ENCODE results near the gene TTC39B. TPM values are rescaled to one million over a fixed set of nuclear protein-coding genes. Genes with fewer than 3 reads are reported as not detected.

Gene TTC39B
- total and polyA plus RNA-seq, 2 donors (not counting 3 experiments of a cell fraction or from before 2014, with no cell fraction given), result 1.0 to 5.4 TPM

- TF ChIP-seq CTCF (IDR thresholded peaks at IDR 0.05; ENCODE audit: extremely low read depth in 1 of 2, insufficient read depth in 1 of 2, low read depth in 1 of 2, low read length in 2 of 2) (no peak), EZH2 (IDR thresholded peaks at IDR 0.05; ENCODE audit: borderline replicate concordance, low read depth, low read length, severe bottlenecking) (no peak)
- Histone ChIP-seq H3K27me3 (ENCODE audit: control insufficient read depth in 2 of 2, insufficient read depth in 2 of 2, low read length in 2 of 2) (no peaks in the 10 kb centered on the region), H4K20me1 (replicated peaks; ENCODE audit: control insufficient read depth, extremely low read depth, insufficient read depth, low read length) (no peaks in the 10 kb centered on the region), H3K9me3 (replicated peaks; ENCODE audit: control insufficient read depth, insufficient read depth, low read length) (no peaks in the 10 kb centered on the region), H3K4me3 (replicated peaks in 1 of 3; ENCODE audit: insufficient read depth in 1 of 3, low read depth in 1 of 3, low read length in 3 of 3) (no peak overlapping the region), H3K9ac (replicated peaks; ENCODE audit: extremely low read depth, insufficient read depth, low read length) (no peak overlapping the region), H3K36me3 (ENCODE audit: control insufficient read depth in 2 of 2, extremely low read depth in 1 of 2, insufficient read depth in 2 of 2, low read length in 2 of 2) (no peaks in the 10 kb centered on the region), H2AFZ (ENCODE audit: low read depth, low read length) (no peak overlapping the region), H3K27ac (ENCODE audit: insufficient read depth, low read depth, low read length) (no peak overlapping the region), H3K4me2 (ENCODE audit: insufficient read depth, low read length) (no peak overlapping the region), H3K4me1 (ENCODE audit: control insufficient read depth, extremely low read depth, insufficient read depth, low read length) (peaks cover 4% of the 10 kb centered on the region), H3K79me2 (ENCODE audit: control insufficient read depth, insufficient read depth, low read length) (no peaks in the 10 kb centered on the region), H3K9me1 (replicated peaks; ENCODE audit: control insufficient read depth, extremely low read depth, insufficient read depth, low read length) (no peaks in the 10 kb centered on the region)
- ChIA-PET POLR2A (no interaction called here), CTCF (interaction anchor here (2.6 kb wide), 1 partner anchor 9 kb away, joined by 9 read pairs; no protein-coding TSS in a partner anchor)
- FAIRE-seq (no peak), DNase-seq (ENCODE audit: low read depth, low spot score) (no peak)
- intact Hi-C loops (cut with micrococcal nuclease), result loop anchor here (5.0 kb wide), 2 partner anchors 208 to 303 kb away; partner anchors contain the start of gene PSIP1
- dilution Hi-C loops (cut with MboI; ENCODE audit: extremely low pct_ligation_motif_present, low sequenced_read_pairs), result no loop called here
- BruUV-seq (replicated peaks), result no TSS peak
Measured at GRCh38 chr9:15304632-15305031, 2.4 kb downstream of the TTC39B start.

DNA sequence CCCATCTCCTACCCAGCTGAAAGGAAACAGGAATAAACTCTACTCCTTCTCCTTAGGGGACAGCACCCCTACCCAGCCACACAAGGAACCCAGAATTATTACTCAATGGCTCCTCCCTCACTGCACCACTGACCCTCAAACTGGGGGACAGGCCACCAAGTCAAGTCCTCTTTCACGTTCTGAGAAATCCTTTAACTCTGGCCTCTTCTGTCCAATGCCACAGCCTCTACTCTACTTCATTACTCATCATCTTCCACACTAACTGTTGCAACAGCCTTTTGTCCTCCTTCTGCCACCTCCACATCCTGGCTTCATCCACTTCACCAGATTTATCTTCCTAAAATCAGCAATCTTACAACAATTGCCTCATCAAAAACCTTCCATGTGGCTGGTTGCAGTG is 6.8 kb downstream of the TTC39B start:
- H3K4me3 ChIP-seq (replicated peaks in 1 of 3; ENCODE audit: insufficient read depth in 1 of 3, low read depth in 1 of 3, low read length in 3 of 3), result no peak overlapping the region
- no peak overlapping the region for H3K4me2 ChIP-seq (ENCODE audit: insufficient read depth, low read length)
- H3K36me3 ChIP-seq (ENCODE audit: control insufficient read depth in 2 of 2, extremely low read depth in 1 of 2, insufficient read depth in 2 of 2, low read length in 2 of 2), result no peaks in the 10 kb centered on the region
- peaks cover 7% of the 10 kb centered on the region for H3K4me1 ChIP-seq (ENCODE audit: control insufficient read depth, extremely low read depth, insufficient read depth, low read length)
- H3K9me3 ChIP-seq (replicated peaks; ENCODE audit: control insufficient read depth, insufficient read depth, low read length), result no peaks in the 10 kb centered on the region
- no peak overlapping the region for H3K9ac ChIP-seq (replicated peaks; ENCODE audit: extremely low read depth, insufficient read depth, low read length)
- intact Hi-C loops (cut with micrococcal nuclease) (no loop called here), dilution Hi-C loops (cut with MboI; ENCODE audit: extremely low pct_ligation_motif_present, low sequenced_read_pairs) (no loop called here)
- no peak overlapping the region for H3K27ac ChIP-seq (ENCODE audit: insufficient read depth, low read depth, low read length)
- H2AFZ ChIP-seq (ENCODE audit: low read depth, low read length), result no peak overlapping the region
- DNase-seq (ENCODE audit: low read depth, low spot score) (no peak), FAIRE-seq (no peak)
- ChIA-PET CTCF (no interaction called here), POLR2A (no interaction called here)
- H3K79me2 ChIP-seq (ENCODE audit: control insufficient read depth, insufficient read depth, low read length), result no peaks in the 10 kb centered on the region
- TF ChIP-seq POLR2AphosphoS5 (IDR thresholded peaks at IDR 0.05; ENCODE audit: insufficient read depth, low read depth, low read length), result no peak
- no peak for TF ChIP-seq MYC (IDR thresholded peaks at IDR 0.05; ENCODE audit: low read depth, low read length)
- no peak for TF ChIP-seq JUN (IDR thresholded peaks at IDR 0.05; ENCODE audit: borderline replicate concordance, insufficient read depth, insufficient read length, low read depth)
- TF ChIP-seq GATA2 (IDR thresholded peaks at IDR 0.05; ENCODE audit: insufficient read depth, insufficient read length, low read depth, low read length), result no peak
- TF ChIP-seq POLR2A (IDR thresholded peaks at IDR 0.05; ENCODE audit: low read depth, low read length), result no peak
- TF ChIP-seq, protein P1, sequence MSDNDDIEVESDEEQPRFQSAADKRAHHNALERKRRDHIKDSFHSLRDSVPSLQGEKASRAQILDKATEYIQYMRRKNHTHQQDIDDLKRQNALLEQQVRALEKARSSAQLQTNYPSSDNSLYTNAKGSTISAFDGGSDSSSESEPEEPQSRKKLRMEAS (IDR thresholded peaks at IDR 0.05; ENCODE audit: insufficient read depth, insufficient read length), result no peak
- no peak for TF ChIP-seq FOS (IDR thresholded peaks at IDR 0.05; ENCODE audit: borderline replicate concordance, insufficient read depth, low read length)
- no peak for TF ChIP-seq CTCF (IDR thresholded peaks at IDR 0.05; ENCODE audit: extremely low read depth in 1 of 2, insufficient read depth in 1 of 2, low read depth in 1 of 2, low read length in 2 of 2)
- TF ChIP-seq EZH2 (IDR thresholded peaks at IDR 0.05; ENCODE audit: borderline replicate concordance, low read depth, low read length, severe bottlenecking), result no peak
- no peaks in the 10 kb centered on the region for H3K27me3 ChIP-seq (ENCODE audit: control insufficient read depth in 2 of 2, insufficient read depth in 2 of 2, low read length in 2 of 2)
- no peaks in the 10 kb centered on the region for H4K20me1 ChIP-seq (replicated peaks; ENCODE audit: control insufficient read depth, extremely low read depth, insufficient read depth, low read length)
- BruUV-seq (replicated peaks), result no TSS peak
- no peaks in the 10 kb centered on the region for H3K9me1 ChIP-seq (replicated peaks; ENCODE audit: control insufficient read depth, extremely low read depth, insufficient read depth, low read length)

Data from endothelial cell of umbilical vein (primary cell).